HUES6 (cell line): ENCODE results near the gene SCP2.

ENCODE experiments used
- H3K27ac ChIP-seq: 2 replicates; pipeline ENCODE4 v1.7.0; 2013; ENCODE audit warnings: low read depth, mild to moderate bottlenecking, low read length, inconsistent platforms
- H3K27me3 ChIP-seq: 2 replicates; pipeline ENCODE4 v1.6.1; 2013; ENCODE audit warnings: low read length; ENCODE audit not compliant: control insufficient read depth, insufficient read depth
- H3K36me3 ChIP-seq: 2 replicates; pipeline ENCODE4 v1.6.1; 2013; ENCODE audit warnings: low read length; ENCODE audit not compliant: control insufficient read depth, insufficient read depth
- H3K4me1 ChIP-seq: 2 replicates; pipeline ENCODE4 v1.6.1; 2013; ENCODE audit warnings: low read length; ENCODE audit not compliant: control insufficient read depth, insufficient read depth
- H3K4me3 ChIP-seq: 2 replicates; pipeline ENCODE4 v1.5.1; 2013; ENCODE audit warnings: low read depth, low read length
- H3K9ac ChIP-seq: one replicate; pipeline ENCODE4 v1.6.1; 2013; ENCODE audit warnings: mild to moderate bottlenecking, low read length
- H3K9me3 ChIP-seq: 2 replicates; pipeline ENCODE4 v1.6.1; 2013; ENCODE audit warnings: low read depth, low read length; ENCODE audit not compliant: control insufficient read depth, insufficient read depth

Gene SCP2

DNA sequence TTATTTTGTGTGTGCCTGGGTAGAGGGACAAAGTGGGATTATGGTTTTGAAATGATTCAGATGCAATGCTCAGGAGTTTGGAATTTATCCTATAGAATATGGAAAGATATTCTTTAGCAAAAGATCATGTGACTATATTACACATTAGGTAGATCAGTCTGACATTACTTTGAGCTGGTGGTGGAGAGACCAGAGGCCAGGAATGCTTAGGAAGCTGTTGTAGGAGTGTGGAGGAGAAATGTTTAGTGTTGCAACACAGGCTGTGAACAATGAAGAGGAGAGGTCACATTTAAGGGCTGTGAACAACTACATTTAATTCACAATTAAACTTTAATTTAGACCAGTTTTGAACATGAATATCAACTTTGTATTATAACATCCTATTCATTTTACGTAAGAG, 89.6 kb downstream of the SCP2 start:
- Histone ChIP-seq H3K4me3 (no peak overlapping the region), H3K9ac (no peak overlapping the region), H3K27ac (no peak overlapping the region), H3K27me3 (no peaks in the 10 kb centered on the region), H3K36me3 (no peaks in the 10 kb centered on the region), H3K9me3 (no peaks in the 10 kb centered on the region), H3K4me1 (no peaks in the 10 kb centered on the region)

DNA sequence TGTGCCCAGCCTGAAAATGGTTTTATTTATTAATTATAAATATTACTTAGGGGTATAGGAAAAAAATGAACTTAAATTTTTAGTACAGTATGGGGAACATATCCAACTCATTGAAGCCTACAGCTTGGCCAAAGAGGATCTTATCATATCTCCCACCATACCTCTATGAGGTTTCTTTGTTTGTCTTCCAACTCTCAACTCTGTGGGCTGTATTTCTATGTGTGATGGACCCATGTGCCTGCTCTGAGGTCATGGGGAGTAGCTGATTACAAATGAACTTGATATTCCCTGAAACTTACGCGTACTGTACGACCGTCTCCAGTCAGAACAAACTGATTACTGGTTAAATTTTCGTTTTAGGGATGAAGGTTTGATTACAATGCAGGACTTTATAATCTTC, 93.5 kb downstream of the SCP2 start:
- no peak overlapping the region for H3K9ac ChIP-seq
- no peak overlapping the region for H3K4me3 ChIP-seq
- H3K4me1 ChIP-seq, result no peaks in the 10 kb centered on the region
- no peak overlapping the region for H3K27ac ChIP-seq
- no peaks in the 10 kb centered on the region for H3K27me3 ChIP-seq
- no peaks in the 10 kb centered on the region for H3K36me3 ChIP-seq
- H3K9me3 ChIP-seq, result no peaks in the 10 kb centered on the region

DNA sequence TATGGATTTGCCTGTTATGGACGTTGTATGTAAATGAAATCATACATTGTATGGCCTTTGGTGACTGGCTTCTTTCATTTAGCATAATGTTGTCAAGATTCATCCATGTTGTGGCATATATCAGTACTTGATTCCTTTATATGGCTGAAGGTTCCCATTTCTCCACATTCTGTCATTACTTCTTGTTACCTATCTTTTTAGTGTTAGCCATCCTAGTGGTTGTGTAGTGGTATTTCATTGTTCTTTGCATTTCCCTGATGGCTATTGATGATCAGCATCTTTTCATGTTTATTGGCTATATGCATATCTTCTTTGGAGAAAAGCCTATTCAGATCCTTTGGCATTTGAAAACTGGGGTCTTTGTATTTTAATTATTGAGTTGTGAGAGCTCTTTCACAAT, 95.1 kb downstream of the SCP2 start:
- H3K27ac ChIP-seq, result no peak overlapping the region
- H3K9me3 ChIP-seq, result no peaks in the 10 kb centered on the region
- no peak overlapping the region for H3K4me3 ChIP-seq
- H3K27me3 ChIP-seq, result no peaks in the 10 kb centered on the region
- no peaks in the 10 kb centered on the region for H3K4me1 ChIP-seq
- no peaks in the 10 kb centered on the region for H3K36me3 ChIP-seq
- no peak overlapping the region for H3K9ac ChIP-seq

DNA sequence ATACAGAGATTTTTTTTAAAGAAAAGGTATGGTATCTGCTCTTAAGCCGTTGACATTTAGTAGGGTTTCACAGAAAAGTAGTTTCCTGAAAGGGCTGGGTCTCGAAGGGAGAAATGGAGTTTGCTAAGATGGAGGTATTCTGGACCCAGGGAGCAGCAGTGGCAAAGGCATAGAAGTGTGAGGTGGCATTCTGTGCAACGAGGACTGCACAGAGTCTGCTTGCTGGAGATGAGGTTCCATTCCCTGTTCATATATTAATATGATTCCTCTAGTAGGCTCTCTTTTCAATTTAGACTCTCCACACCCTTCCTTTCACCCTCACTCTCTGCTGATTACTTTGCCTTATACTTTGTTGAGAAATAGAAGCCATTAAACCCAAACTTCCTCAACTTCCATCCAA, 96.5 kb downstream of the SCP2 start:
- Histone ChIP-seq H3K4me1 (no peaks in the 10 kb centered on the region), H3K9ac (no peak overlapping the region), H3K27me3 (no peaks in the 10 kb centered on the region), H3K9me3 (no peaks in the 10 kb centered on the region), H3K36me3 (no peaks in the 10 kb centered on the region), H3K4me3 (no peak overlapping the region), H3K27ac (no peak overlapping the region)

DNA sequence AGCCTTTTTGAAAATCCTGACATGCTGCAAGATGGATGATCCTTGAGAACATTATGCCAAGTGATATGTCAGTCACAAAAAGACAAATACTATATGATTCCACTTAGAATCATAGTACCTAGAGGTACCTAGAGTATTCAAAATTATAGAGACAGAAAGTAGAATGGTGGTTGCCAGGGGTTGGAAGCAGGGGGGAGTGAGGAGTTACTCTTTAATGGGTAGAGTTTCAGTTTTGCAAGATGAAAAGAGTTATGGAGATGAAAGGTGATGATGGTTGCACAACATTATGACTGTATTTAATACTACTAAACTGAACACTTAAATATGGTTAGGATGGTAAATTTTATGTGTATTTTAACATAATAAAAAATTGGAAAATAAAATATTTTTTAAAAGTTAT, 97.0 kb downstream of the SCP2 start:
- Histone ChIP-seq H3K36me3 (no peaks in the 10 kb centered on the region), H3K27ac (no peak overlapping the region), H3K9ac (no peak overlapping the region), H3K9me3 (no peaks in the 10 kb centered on the region), H3K4me1 (no peaks in the 10 kb centered on the region), H3K4me3 (no peak overlapping the region), H3K27me3 (no peaks in the 10 kb centered on the region)

DNA sequence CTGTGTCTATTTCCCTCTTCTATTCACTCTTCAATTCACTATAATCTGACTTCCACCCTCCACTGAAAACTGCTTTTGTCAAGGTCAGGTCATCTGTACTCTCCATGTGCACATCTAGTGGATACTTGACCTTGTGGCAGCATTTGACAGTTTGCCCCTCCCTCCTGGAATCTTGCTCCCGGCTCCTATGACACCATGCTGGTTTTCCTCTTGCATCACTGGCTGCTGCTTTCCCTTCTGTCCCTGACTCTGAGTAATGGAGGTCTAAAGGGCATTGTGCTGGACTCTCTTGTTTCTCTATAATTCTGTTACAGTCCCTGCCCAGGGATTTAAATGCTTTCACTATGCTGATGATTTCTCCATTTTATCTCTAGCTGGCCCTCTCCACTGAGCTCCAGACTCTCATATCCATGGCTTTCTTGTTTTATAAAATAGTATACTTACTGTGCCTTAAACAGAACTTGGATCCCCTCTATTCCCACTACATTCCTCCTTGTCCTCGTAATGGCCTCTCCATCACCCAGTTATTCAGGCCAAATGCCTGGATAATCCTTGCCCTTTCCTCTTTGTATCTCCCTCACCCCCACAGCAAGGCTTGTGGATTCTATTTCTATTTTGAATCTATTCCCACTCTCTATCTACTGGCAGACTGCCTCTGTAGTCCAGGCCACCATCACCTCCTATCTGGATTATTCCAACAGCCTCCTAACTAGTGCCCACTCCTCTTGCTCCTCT, 98.1 kb downstream of the SCP2 start:
- Histone ChIP-seq H3K9me3 (no peaks in the 10 kb centered on the region), H3K27me3 (no peaks in the 10 kb centered on the region), H3K4me3 (no peak overlapping the region), H3K36me3 (peaks cover 2% of the 10 kb centered on the region; the same call in 1 of the 2 replicates), H3K9ac (no peak overlapping the region), H3K4me1 (no peaks in the 10 kb centered on the region), H3K27ac (no peak overlapping the region)

DNA sequence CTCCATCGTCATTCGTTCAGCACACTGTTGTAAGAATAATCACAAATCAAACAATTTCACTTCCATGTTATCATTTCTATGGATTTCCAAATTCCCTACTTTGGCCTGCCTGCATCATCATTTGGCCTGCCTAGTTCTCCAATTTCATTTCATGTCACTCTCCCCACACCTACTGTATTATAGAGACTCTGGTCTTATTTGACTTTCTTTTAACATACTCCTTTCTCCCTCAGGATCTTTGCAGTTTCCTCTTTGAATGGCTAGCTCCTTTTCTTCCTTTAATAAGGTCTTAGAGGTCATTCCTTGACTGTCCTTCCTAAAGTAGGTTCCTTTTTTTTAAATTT, 98.7 kb downstream of the SCP2 start:
- H3K9me3 ChIP-seq, result no peaks in the 10 kb centered on the region
- no peak overlapping the region for H3K4me3 ChIP-seq
- peaks cover 2% of the 10 kb centered on the region; the same call in 1 of the 2 replicates for H3K36me3 ChIP-seq
- H3K9ac ChIP-seq, result no peak overlapping the region
- H3K27ac ChIP-seq, result no peak overlapping the region
- H3K27me3 ChIP-seq, result no peaks in the 10 kb centered on the region
- H3K4me1 ChIP-seq, result no peaks in the 10 kb centered on the region

DNA sequence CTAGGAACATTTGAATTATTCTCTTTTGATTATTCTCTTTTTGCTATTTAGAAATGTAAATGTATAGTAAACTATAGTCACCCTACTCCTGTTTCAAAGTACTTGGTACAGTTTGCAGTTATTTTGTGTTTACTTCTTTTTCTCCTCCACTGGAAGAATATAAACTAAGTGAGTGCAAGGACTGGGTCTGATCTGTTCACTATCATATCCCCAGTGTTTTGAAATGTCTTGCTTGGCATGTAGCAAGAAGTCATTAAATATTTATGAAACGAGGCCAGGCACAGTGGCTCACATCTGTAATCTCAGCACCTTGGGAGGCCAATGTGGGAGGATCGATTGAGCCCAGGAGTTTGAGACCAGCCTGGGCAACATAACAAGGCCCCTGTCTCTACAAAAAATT, 99.2 kb downstream of the SCP2 start:
- no peak overlapping the region for H3K27ac ChIP-seq
- H3K4me3 ChIP-seq, result no peak overlapping the region
- no peaks in the 10 kb centered on the region for H3K27me3 ChIP-seq
- H3K9me3 ChIP-seq, result no peaks in the 10 kb centered on the region
- peaks cover 2% of the 10 kb centered on the region; the same call in 1 of the 2 replicates for H3K36me3 ChIP-seq
- H3K9ac ChIP-seq, result no peak overlapping the region
- no peaks in the 10 kb centered on the region for H3K4me1 ChIP-seq

DNA sequence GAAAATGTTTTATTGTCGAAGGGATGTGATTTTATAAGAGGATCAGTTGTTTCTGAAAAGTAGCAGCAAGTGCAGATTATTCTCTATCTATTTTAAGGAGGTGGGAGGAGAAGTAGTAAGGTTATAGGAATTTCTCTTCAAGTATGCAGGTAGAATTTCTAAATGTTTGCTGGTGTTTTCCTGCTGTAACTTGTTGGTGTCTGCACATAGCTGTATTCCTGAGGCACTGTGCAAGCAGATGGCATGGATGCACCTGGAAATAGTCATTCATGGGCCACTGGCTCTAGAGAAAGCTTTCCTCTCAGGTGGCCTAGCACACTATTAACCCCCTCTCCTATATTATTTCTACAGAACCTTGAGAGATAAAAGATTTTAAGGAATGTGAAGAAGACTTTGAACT, 104.7 kb downstream of the SCP2 start:
- Histone ChIP-seq H3K9ac (no peak overlapping the region), H3K27me3 (no peaks in the 10 kb centered on the region), H3K4me1 (no peaks in the 10 kb centered on the region), H3K36me3 (peaks cover 2% of the 10 kb centered on the region; the same call in 1 of the 2 replicates), H3K27ac (no peak overlapping the region), H3K9me3 (no peaks in the 10 kb centered on the region), H3K4me3 (no peak overlapping the region)

DNA sequence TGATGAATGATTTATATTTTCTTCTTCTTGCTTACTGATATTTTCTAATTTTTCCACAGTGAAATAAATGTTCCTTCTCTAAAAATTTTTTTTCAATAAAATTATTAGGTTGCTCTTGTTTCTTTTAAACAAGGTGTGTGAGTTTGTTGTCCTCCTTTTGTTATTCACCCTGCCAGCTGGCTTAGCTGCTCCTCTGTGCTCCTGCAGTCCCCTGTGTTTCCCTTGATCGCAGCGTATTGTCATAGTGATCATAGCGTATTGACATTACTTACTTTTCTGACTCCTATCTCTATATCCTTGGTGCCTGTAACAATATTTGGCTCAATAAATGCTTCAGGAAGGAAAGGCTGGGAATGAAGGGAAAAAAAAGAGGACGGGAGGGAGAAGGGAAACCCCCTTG, 110.1 kb downstream of the SCP2 start:
- Histone ChIP-seq H3K27ac (no peak overlapping the region), H3K9me3 (no peaks in the 10 kb centered on the region)

DNA sequence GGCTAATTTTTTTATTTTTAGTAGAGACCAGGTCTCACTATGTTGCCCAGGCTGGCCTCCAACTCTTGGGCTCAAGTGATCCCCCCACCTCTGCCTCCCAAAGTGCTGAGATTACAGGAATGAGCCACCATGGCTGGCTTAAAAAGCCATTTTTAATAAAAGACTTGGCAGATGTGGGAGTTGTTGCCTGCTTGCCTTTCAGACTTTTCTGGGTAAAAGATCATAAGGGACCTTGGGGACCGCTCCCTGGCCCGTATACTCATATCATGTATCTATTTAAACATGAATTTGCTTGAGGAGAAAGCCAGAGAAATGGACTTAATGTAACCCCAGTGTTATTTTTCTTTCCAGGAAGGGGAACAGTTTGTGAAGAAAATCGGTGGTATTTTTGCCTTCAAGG, 111.5 kb downstream of the SCP2 start:
- no peak overlapping the region for H3K4me3 ChIP-seq
- H3K27me3 ChIP-seq, result no peaks in the 10 kb centered on the region
- no peak overlapping the region for H3K9ac ChIP-seq
- H3K36me3 ChIP-seq, result 0 out of 2 replicates have a peak, but pooled peaks cover 2% of the 10 kb centered on the region
- H3K9me3 ChIP-seq, result no peaks in the 10 kb centered on the region
- peaks cover 7% of the 10 kb centered on the region for H3K4me1 ChIP-seq
- H3K27ac ChIP-seq, result no peak overlapping the region

More for the DNA sequence above, 110.1 kb downstream of the SCP2 start:
- no peaks in the 10 kb centered on the region for H3K27me3 ChIP-seq
- 0 out of 2 replicates have a peak, but pooled peaks cover 2% of the 10 kb centered on the region for H3K36me3 ChIP-seq
- no peaks in the 10 kb centered on the region for H3K4me1 ChIP-seq
- no peak overlapping the region for H3K4me3 ChIP-seq
- no peak overlapping the region for H3K9ac ChIP-seq
